GM12874 (cell line): ENCODE data around the gene KRT76.

Source experiments
- TF ChIP-seq, protein P1 (sequence below): IDR thresholded peaks from 2 replicates; pipeline ENCODE4 v1.5.1; 2011; ENCODE audit warnings: low read depth, mild to moderate bottlenecking, control low read depth, low read length, moderate library complexity; ENCODE audit not compliant: insufficient read depth

The KRT76 gene

DNA sequence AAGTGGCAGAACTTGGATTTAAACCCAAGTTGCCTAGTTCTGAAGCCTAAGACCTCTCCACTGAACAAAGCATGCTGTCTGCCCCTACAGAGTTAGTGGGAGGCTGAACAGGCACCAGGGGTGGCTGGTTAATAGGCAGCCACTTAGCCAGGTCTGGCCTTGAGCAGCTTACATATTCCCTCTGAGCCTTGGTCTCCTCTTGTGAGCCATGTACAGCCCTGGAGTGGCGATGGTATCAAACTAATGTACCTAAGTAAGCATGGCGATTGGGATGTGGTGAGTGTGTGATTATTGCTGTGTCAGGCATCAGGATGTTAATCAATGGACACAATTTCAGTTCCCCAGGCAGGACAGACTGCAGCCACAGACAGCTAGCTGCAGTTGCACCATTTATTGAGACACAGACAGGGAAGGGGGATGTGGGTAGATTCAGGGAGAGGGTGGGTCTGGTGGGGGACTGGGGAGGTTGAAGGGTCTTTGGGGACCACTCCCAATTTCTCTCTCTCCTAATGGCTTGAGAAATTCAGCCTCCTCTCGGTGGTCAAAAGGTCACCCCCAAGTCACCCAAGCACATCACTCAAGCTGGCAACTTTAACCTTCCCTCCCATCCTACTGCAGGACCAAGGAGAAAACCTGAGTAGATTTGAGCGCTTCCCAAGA is 44.1 kb upstream of the KRT76 start:
- TF ChIP-seq, protein P1, sequence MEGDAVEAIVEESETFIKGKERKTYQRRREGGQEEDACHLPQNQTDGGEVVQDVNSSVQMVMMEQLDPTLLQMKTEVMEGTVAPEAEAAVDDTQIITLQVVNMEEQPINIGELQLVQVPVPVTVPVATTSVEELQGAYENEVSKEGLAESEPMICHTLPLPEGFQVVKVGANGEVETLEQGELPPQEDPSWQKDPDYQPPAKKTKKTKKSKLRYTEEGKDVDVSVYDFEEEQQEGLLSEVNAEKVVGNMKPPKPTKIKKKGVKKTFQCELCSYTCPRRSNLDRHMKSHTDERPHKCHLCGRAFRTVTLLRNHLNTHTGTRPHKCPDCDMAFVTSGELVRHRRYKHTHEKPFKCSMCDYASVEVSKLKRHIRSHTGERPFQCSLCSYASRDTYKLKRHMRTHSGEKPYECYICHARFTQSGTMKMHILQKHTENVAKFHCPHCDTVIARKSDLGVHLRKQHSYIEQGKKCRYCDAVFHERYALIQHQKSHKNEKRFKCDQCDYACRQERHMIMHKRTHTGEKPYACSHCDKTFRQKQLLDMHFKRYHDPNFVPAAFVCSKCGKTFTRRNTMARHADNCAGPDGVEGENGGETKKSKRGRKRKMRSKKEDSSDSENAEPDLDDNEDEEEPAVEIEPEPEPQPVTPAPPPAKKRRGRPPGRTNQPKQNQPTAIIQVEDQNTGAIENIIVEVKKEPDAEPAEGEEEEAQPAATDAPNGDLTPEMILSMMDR = no peak

DNA sequence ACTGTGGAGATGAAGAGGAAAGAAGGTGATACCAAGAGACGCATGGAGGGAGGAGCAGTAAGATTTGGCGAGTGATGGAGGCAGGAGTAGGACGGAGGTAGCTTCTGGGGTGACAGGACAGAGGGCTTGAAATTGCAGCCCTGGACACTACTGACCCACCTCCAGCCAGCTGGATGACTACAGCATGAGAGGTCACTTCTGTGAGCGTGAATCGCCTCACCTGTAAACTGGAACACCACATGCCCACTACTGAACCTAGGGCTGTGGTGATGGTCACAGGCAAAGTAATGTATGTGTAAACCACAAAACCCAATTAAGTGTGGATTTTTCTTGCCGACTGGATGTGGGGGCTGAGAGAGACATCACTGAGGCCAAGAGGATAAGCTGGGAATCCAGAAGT is 43.4 kb upstream of the KRT76 start:
- TF ChIP-seq, protein P1 = no peak

DNA sequence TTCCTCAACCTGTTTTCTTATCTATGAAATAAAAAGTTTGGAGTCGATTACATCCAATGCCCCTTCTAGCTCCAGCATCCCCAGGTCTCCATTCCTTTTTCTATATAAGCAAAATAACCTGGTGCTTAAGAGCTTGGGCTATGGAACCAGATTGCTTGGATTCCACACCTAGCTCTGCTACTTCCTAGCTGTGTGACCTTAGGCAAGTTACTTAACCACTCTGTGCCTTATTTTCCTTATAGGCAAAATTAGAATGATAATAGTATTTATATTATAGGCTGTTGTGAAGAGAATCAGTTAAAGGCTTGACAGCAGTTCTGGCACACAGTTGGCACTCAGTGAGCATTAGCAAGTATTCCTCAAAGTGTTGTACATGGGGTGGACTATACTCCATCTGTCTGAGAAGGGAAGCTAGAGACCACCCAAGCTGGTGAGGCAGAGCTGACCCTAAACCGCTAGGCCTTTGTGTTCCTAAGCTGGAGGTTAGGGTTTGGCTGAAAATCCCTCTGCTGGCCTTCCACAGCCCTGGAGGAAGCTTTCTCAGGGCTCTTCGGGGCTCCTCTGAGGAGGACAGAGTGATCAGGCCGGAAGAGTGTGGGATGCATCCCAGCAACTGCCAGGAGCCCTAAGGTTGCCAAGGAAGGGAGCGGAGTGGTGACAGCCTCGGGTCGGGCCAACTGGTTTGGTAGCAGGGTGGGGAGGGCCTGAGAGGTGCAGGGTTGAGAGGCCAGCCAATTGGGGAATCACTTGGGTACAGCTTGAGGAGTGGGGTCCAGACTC is 42.8 kb upstream of the KRT76 start:
- TF ChIP-seq, protein P1 = no peak

DNA sequence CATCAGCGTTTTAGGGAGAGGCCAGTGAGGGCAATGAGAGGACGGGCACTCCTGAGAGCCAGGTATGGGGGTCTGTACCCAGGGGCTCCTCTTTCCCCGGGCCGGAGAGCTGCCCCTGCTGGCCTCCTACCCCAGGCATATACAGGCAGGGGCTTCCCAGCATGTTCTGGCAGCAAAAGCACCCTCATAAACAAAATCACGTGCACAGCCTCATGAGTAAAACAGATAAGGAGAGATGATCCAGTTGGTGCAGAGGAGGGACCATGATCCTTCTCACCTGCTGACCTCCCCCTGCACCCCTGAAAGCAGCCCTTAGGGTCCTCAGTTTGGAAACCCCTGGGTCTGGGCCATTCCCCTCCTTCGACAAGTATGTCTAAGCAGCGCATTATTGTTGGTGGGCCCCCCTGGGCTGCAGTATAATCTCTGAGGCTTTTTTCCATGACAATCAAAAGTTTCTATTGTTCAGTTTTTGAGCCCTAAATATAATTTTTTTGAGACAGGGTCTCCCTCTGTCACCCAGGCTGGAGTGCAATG is 41.8 kb upstream of the KRT76 start:
- TF ChIP-seq, protein P1 = no peak

DNA sequence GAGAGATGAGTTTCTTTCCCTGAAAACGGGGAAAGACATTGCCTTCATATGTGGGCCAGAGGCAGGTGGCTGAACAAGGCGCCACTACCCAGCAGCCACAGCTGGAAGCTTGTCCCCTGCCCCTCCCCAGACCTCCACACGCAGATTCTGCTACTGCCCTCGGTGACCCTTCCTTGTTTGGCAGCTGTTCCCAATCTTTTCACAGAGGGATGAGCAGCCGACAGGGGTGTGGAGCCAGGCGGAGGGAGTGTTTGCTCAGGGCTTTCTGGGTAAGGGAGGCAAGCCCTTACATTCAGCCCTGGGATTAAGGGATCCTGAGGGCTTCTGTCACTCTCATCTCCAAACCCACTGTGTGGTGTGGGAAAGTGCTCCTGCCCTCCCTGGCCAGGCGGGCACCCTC is 41.2 kb upstream of the KRT76 start:
- TF ChIP-seq, protein P1 = no peak

DNA sequence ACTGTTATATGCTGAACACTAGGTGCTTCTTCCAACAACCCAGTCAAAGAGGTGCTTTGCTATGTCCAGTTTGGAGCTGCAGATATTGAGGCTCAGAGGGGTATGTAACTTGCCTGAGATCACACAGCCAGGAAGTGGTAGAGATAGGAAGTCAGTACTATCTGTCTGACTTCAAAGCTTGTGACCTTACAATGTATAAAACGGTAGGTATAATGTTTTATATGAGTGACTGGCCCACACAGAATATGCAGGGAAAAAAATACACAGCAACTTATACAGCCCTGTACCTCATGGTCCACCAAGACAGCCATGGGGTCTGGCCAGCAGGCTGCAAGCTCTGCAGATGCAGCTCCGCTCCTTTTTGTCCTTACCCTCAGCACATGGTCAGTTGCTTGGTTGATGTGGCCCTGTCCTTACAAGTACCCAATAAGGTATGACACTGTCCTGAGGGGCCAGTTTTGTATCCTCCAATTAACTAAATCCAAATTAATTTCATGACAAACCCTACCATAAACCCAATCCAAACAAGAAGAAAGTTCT is 40.6 kb upstream of the KRT76 start:
- TF ChIP-seq, protein P1 = no peak

DNA sequence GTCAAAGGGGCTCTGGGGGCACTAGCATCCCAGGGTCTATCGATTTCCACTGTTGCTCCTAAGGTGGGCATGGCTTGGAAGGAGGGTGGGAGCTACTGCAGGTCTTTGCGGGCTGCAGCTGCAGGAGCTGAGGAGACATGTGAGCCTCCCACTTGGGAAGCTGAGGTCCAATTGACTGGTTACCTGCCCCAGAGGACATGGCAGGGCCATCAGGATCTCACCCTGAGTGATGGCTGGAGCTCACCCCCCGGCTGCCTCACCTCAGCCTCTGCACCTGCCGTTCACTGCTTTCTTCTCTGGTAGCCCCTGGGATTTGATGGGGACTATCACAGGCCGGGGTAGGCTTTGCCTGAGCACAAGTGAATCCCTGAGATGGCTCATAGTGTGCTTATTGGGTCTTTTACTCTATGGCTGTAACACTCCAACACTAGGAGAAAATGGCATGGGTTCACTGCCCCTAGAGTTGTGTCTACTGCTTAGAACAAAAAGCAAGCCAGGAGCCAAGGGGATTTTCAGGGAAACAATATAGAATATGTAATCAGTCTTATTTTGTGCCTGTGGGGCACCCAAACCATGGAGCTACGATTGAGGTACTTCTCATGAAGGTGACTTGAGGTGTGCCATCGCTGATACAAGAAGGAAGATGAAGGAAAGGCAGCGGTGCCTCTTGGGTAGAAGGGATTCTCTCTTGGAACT is 40.0 kb upstream of the KRT76 start:
- TF ChIP-seq, protein P1 = no peak
